SIG-M5 treated with dmso at 0.1 percent for 504 hours (cell line): Measurements from ENCODE around the gene CLEC17A.

Source experiments
- DNase-seq: peaks from one replicate; lab custom pipeline; 2025; ENCODE audit not compliant: unreplicated experiment; lab: John Stamatoyannopoulos, UW

Gene CLEC17A

GRCh38 chr19:14648506-14648905 is 65.6 kb downstream of the CLEC17A start:
- DNase-seq: no peak

- DNase-seq: no peak
These were observed 66.1 kb downstream of the CLEC17A start for GRCh38 chr19:14649020-14649419.

- no peak for DNase-seq
These were observed 67.3 kb downstream of the CLEC17A start for GRCh38 chr19:14650161-14650560.

GRCh38 chr19:14654786-14655560 is 72.1 kb downstream of the CLEC17A start:
- no peak for DNase-seq

- DNase-seq: no peak
These were observed 72.8 kb downstream of the CLEC17A start for GRCh38 chr19:14655726-14656125.

GRCh38 chr19:14659874-14660489 is 77.1 kb downstream of the CLEC17A start:
- no peak for DNase-seq

GRCh38 chr19:14661372-14661924 is 78.6 kb downstream of the CLEC17A start:
- DNase-seq: peak; percentile 77
